Stimulated activated CD8-positive, alpha-beta memory T cell treated with anti-CD3 and anti-CD28 coated beads, Interleukin-7, amount 100 ng/mL, for 24 hours (primary cell): ENCODE results near the gene ZPR1.

Experiments used
- DNase-seq: peaks from one replicate; pipeline ENCODE4 v3.0.0-alpha.2; 2020; ENCODE audit warnings: low read depth

Gene ZPR1

DNA sequence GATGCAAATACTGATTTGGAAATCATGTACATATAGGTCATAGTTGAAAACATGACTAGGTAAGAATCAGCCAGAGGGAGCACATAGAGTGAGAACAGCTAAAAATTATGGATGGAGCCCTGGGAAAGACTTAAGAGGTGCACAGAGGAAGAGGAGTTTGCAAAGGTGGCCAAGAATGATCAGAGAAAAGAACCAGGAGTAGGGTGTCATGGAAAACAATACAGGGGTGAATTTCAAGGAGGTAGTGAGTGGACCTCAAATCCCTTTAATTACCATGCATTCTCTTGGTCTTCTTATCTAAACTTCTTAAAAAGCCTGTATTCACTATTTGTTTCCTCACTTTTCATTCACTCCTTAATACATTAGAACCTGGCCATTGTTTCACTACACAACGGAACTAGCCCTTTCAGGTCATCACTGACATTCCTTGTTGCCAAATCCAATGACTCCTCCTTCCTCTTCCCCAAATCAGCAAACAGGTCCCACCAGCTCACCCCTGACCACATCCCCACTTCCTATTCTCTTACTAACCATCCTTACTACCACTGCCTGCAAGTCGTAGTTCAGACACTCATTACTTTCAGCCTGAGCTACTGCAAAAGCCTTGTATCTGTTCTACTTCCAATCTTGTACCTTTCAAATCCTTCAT is 37.6 kb downstream of the ZPR1 start:
- DNase-seq = no peak

DNA sequence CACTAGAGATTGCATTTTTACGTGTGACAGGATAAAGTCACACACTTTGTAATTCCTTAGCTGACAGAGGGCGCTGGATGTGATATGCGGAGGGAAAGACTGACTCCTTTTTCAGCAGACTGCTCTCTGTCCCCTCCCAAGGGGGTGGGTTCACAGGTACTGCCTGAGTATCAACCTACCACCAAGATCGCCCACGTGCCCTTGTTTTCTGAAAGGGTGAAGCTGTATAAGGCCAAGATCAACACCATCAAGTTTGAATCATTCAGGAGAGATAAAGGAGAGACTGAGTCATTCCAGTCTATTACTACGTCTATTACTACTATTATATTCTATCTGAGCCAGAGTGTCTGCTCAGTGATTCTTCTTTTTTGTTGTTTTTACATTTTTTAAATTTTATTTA is 45.7 kb downstream of the ZPR1 start:
- no peak for DNase-seq

DNA sequence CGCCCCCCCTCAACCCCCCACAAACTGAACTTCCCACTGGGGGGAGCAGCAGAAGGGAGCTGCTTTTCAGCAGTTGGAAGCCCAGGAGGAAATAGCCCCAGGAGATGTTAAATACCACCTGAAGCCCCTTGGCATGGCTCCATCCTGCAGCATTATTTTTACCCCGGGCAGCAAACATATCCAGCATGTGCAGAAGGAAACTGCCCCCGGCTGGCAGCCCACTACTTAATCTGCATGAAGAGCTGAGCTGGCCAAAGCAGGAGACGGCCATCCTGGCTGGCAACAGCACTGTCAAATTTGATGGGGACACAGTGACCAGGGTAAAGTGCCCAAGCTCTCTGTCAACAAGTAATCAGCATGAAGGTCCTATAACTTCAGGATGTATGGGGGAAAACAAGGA is 47.1 kb downstream of the ZPR1 start:
- no peak for DNase-seq

DNA sequence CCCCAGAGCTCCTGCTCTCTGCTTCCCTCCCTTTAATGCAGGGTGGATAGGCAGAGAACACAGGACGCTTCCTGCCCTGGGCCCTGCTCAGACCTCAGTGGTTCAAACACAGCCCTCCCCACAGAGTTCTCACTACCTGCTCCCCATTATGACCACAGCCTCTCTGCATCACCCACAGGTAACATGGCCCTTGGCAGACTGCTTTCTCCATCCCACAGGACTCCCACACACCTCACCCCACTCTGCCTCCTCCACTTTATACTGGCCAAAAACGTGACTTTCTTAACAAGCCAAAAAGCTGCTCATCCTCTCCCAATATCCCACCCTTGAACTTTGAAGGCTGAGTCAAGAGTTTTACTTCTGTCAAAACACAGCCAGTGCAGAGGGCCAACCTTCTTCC is 48.8 kb downstream of the ZPR1 start:
- no peak for DNase-seq

DNA sequence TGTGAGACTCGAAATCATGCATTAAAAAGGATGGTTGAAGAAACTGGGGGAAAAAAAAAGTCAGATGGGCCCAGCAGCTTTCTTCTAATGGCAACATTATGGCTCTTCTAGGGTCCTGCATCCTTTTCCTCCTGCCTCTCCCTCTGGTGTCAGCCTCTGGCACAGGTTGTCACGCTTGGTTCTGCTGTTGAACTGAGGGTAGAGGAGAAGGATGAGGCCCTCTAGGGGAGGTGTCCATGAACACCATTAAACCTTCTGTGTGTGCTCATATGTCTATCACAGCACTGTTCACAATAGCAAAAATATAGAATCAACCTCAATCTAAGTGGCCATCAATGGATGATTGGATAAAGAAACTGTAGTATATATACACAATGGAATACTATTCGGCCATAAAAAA is 51.1 kb downstream of the ZPR1 start:
- no peak for DNase-seq

DNA sequence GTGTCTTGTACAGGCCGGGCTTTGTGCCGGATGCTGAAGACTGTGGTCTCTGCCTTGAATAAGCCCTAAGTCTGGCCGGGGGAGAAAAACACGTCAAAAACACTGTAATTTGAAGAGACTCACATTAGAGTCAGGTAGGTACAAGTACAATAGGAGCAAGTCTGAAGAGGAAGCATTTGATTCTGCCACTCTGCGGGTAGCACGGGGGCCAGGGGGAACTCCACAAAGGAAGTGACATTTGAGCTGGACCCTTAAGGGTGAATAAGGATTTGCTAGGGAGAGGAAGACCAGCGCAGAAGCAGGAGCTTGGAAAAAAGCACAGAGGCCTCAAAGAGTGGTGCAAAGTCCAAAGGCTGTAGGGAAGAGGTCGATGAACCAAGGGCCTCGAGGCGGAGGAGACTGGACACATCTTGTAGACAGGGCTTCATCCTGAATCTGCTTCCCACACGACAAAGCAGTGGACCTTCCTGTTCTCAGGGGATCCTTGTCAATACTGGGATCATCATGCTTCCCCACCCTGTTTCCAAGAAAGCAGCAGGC is 53.8 kb downstream of the ZPR1 start:
- no peak for DNase-seq

DNA sequence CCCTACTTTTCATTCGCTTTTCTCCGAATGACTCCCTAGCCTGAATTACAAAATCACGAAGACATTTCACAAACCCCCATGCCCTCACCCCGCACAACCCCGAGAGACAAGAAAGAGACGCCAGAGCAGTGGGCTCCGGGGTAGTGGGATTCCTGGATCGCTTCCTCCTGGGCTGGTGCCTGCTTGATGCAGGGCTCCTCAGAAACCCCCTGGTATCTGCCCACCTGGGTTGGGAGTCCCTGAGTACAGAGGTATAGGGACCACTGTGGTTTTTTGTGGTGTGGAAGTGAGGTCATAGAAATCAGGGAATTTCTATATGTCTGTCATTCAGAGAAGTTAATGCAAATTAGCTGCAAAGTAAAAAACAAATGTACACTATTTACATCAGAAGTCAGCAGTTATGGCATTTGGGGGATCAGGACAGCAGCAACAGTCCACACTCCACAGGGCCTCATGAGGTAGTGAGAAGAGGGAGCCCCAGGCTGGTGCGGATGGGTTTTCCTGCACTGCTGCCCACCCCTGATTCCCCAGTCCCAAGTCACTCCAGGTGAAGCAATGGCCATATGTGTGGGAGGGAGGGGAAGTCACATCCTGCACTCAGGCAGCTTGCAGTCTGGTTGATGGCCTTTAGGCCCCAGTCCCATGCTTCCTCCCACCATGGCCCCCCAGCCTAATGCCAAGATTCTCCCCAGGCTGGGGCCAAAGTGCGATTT is 54.6 kb downstream of the ZPR1 start:
- DNase-seq = no peak

GRCh38 chr11:116732271-116733042 is 55.4 kb downstream of the ZPR1 start:
- DNase-seq = peak; percentile 30

GRCh38 chr11:116731821-116732220 is 56.0 kb downstream of the ZPR1 start:
- no peak for DNase-seq

DNA sequence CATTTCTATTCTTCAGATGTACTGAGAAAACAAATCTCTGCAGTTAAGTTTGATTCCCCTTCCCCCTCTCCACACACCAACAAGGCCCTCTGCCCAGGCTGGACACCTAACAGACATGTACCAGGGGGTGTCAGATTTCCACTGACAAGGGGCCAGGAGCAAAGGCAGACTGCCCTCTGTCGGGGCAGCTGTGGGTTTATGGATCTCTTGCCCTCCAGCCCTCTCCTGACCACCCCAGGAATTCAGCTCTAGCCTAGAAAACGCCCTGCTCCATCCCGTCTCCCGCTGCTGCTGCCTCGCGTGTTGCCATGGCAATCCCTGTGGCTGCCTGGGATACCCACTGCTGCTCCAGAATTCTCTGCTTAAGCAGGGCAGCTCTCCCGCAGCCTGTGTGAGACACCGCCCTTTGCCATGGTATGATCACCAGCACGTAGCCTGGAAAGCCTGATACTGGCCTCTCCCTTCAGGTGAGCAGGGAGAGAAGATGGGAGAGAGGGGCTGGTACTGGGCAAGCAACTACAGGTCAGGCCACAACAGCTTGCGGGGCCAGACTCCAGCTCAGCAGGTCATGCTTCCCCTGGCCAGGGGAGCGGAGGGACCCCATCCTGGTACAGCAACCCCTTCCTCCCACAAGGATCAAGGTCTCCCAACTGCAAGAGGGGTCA is 56.6 kb downstream of the ZPR1 start:
- no peak for DNase-seq

GRCh38 chr11:116730601-116731000 is 57.2 kb downstream of the ZPR1 start:
- DNase-seq = no peak

GRCh38 chr11:116730241-116730561 is 57.6 kb downstream of the ZPR1 start:
- no peak for DNase-seq

GRCh38 chr11:116729501-116730240 is 58.2 kb downstream of the ZPR1 start:
- DNase-seq = no peak

DNA sequence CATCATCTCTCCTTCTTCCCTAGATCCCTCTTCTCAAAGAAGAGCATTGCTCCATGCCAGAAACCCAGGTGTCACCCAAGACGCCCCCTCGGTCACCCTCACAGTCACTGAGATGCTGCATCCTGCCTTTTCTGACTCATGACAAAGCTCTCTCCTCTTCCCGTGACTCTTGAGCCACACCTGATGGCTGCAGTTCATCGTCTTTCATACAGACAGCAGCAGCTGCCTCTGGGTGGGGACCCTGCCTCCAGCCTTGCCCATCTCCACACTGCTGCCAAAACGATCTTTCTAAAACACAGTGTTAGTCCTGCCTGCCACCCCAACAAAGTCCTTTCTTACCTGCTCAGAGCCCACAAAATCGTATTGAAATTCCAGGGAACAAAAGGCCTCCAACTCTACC is 59.8 kb downstream of the ZPR1 start:
- no peak for DNase-seq

DNA sequence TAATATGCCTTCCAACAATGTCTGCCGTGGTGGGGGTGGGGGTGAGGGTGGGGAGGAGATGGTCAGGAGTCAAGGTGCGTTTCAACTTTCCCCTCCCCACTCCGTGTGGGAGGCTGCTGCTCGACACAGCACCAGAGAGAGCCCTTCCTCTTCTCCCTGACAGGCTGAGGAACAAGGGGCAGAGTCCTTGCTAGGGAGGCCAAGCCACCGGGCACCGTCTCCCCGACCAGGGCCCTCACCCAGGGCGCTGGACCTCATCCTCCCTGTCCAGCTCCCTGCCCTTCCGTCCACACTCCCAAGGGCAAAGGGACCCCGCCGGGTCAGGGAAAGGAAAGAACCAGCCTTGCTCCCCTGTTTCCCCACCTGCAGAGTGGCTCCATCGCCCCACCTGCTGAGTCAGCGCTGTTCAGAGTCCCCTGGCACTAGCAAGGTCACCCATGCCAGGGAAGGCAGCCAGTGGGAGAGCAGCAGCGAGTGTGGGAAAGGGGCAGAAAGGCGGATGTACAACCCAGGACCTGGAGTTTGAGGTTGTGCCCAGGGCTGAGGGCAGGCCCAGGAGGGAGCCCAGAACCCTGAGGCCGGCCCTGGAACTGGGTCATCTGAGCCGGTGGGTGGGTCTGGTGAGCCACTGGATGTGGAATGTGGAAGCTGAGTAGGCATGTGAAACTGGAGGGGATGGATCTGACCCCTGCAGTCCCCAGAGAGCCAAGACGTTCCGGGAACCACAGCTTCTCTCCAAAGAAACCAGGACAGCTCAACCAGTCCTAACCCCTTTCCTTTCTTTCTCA is 62.2 kb downstream of the ZPR1 start:
- no peak for DNase-seq

- no peak for DNase-seq
Observed at GRCh38 chr11:116724813-116725212, 63.0 kb downstream of the ZPR1 start.
